NCI-H1694 treated with DMSO at 0.1 percent for 48 hours (cell line): Measurements from ENCODE around the gene CYTIP.
A peak's percentile ranks its signal among the peaks of the same experiment; 100 is the strongest.

Experiments used
- DNase-seq: peaks from one replicate; lab custom pipeline; 2025; lab: John Stamatoyannopoulos, UW

The CYTIP gene

GRCh38 chr2:157443795-157444640, at the start of gene CYTIP:
CYTIP (minus strand) TSS chr2:157444089; CDS start chr2:157444020, 69 bp downstream.
- no peak for DNase-seq

DNA sequence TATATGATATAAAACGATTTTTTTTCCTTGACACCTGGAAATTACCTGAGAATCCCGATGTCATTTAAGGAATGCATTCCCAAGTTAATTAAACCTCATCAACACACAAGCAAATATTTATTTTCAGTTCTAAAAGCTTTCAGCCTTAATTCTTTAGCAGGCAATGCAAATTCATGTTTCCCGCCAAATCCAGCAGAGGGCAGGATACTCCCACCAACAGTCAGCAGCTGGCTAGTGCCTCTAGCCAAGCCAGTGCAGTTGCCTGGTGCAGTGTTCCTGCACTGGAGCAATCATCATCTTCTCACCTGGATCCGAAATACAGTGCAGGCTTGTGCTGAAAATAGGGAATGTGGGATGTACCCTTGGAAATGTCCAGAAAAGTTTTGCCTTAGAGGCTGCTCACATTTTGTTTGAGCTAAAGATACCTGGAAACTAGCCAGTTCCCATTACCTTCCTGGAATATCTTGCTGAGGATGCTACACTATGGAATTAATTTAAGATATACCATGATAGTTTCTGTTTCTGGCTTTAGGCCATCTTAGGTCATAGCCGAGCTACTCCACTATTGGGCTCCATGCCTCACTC, 48.4 kb upstream of the CYTIP start:
- peak; percentile 90 for DNase-seq

DNA sequence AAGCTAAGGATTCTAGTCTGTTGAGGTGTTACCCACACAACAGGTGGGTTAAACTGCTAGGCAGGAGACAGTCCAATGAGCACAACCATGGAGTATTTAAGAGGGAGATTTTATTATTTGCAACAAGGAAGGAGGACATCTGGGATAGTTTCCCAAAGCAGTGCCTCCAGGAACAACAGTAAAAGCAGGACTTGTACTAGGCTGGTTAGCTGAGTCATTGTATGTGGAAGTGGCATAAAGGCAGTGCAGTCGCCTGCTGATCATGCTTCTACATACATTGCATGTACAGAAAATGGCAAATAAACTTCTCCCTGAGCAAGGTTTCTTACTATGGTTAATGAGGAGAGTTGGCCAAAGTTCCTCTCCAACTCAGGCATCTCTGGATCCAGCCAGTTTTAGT, 46.1 kb upstream of the CYTIP start:
- no peak for DNase-seq

- no peak for DNase-seq
These were observed 45.0 kb upstream of the CYTIP start for GRCh38 chr2:157488877-157489276.

DNA sequence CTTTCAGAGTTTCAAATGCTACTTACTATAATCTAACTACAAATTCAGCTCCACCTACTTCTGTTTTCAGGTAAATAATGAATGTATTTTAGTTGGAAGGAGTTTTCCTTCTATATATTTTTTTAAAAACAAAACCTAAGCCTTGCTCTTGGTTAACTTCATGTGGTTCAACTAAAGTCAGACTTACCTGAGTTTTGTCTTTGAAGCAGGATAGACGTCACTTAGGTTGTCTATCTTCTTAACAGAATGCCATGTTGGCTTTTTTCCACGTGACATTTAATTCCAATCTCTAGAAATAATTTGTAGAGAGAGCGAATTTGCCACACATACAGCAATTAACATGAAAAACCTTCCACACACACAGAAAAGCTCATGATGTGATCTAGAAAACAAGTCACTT, 43.9 kb upstream of the CYTIP start:
- no peak for DNase-seq

DNA sequence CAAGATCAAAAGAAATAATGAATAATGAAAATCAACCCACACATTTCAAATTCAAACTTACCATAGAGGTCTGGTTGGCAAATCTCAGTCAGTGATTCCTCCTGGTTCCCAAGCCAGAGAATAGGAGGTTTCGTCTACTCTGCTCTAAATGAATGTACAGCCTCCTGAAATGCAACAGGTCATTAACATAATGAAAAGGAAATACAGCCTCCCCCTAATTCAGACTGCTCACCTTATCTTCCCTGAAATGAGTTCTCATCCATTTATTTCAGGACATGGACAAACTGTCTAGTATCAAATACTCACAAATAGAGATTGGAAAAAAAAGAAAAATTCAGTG, 43.4 kb upstream of the CYTIP start:
- no peak for DNase-seq

GRCh38 chr2:157486596-157487270, 42.8 kb upstream of the CYTIP start:
- no peak for DNase-seq

- DNase-seq: no peak
These were observed 36.5 kb upstream of the CYTIP start for GRCh38 chr2:157480182-157480961.

GRCh38 chr2:157479081-157480027, 35.5 kb upstream of the CYTIP start:
- no peak for DNase-seq

GRCh38 chr2:157477919-157478318, 34.0 kb upstream of the CYTIP start:
- DNase-seq: no peak

GRCh38 chr2:157476953-157477709, 33.2 kb upstream of the CYTIP start:
- DNase-seq: no peak

DNA sequence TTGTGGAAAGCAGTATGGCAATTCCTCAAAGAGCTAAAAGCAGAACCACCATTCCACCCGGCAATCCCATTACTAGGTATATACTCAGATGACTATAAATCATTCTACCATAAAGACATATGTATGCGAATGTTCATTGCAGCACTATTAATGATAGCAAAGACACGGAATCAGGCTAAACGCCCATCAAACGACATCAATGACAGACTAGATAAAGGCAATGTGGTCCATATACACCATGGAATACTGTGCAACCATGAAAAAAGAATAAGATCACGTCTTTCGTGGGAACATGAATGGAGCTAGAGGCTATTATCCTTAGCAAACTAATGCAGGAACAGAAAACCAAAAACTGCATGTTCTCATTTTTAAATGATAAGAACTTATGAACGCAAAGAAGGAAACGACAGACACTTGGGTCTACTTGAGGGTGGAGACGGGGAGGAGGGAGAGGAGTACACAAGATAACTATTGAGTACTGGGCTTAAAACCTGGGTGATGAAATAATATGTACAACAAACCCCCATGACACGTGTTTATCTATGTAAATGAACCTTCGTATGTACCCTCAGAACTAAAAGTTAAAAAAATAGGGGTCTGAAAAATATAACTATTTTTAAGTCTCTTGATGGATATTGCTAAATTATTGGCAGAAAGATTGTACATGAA, 32.0 kb upstream of the CYTIP start:
- no peak for DNase-seq

DNA sequence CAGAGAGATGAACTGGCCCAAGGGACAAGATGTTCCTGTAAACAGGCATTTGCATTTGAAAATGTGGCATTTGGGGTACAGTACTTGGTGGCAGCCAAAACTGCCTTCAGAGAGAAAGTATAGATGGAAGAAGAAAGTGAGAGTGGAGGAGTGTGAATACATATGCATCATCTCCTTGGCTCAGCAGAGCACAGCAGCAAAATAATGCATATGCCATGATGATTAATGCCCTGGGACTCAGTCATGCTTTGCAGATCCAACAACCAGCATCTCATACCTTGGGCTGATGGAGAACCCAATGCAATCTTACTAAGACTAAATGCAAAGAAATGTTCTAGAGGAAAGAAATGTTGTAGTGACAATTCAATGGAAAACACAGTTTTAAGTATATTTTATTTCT, 29.7 kb upstream of the CYTIP start:
- DNase-seq: no peak

GRCh38 chr2:157471078-157471477, 27.2 kb upstream of the CYTIP start:
- DNase-seq: no peak

DNA sequence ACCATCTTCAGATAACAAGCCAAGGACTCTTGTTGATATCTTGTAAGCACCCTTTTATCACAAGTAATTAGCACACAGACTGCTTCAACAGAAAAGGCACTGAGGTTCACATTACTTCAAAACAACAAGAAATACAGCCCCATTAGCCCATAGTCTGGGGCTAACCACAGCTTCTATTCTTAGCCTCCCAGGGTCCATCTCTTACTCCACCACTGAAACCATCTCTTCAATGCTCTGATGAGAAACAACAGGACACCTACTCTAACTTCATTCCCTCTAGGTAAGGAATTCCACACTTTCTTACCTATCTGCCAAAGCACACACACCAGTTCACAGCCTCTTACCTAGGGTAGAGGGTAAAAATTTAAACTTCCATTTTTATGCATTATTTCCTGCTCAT, 26.4 kb upstream of the CYTIP start:
- DNase-seq: no peak

DNA sequence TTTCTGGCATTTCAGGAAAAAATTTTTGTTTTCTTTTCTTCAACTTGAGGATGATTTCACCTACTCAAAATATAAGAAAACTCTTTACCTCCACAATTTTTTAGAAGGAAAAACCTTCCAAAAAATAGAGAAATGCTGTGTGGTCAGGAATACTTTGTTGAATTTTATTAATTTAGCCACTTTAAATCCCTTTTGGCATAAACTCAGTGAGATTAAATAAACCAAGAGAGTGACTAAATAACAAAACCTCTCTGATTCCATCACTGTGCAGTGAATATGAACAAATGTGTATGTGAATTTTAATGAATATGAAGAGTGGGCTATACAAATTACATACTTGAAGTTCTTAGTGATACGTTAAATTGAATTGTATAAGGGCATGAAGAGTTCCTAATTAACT, 25.8 kb upstream of the CYTIP start:
- no peak for DNase-seq

- DNase-seq: no peak
These were observed 25.2 kb upstream of the CYTIP start for GRCh38 chr2:157468931-157469708.

DNA sequence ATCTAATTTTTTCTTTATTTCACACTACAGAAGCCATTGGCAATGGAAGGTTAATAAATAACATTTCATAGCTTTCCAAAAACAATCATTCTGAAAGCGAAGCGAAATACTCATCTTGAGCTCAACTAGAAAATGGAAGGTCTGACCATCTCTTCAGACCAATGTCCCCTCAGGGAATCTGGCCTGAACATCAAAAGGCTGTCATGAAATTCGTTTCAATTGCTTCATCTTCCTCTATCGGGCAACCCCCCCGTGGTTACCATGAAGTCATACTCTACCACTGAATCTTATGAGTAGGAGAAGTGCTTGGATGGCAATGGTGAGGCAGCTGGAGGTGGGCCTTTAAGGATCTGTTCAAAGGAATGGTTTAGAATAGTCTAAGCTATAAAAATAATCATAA, 22.9 kb upstream of the CYTIP start:
- DNase-seq: no peak

DNA sequence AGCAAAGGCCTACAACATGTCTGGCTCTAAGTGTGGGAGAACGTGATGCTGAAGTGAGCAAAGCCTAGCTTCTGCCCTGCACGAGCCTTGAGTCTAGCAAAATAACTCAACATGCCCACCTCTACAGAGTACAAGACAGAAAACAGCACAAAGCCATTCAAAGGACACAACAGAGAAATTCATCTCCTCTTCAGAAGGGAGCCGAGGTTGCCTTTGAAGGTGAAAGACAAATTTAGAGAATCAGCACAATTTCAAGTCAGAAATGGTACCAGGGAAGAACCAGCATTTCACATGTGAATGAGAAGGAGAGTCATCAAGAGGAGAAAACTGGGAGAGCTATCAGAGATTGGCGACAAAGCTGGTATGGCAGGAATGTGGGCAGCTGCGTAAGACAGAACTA, 21.7 kb upstream of the CYTIP start:
- no peak for DNase-seq
